Stimulated activated CD4-positive, alpha-beta T cell treated with anti-CD3 and anti-CD28 coated beads, Interleukin-4, amount 100 ng/mL, for 4 hours (primary cell): ENCODE data around the gene NPIPA7.
"Not testable (repeated sequence)": the region's sequence is repeated elsewhere in the genome, so short reads cannot be mapped to it uniquely, and the experiment has no call there.

Source experiments
- DNase-seq, 2 experiments: peaks; one replicate each; pipeline ENCODE4 v3.0.0-alpha.2; 2020

NPIPA7 gene

DNA sequence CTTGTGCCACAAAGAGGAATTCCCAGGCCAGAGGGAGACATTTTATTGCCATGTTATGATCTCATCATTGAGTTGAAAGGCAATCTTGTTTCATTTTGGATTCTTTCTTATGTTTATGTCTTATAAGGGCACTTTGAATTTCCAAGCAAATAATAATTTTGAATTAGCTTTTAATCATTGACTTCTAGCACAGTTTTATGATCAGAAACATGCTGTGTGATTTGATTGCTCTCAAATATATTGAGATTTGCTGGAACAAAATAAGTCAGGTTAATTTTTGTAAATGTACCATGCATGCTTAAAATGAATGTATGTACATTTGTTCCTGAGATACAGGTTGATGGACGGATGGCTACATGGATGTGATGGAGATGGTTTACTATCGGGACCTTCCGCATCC is at the start of gene NPIPA7:
TSS of gene NPIPA7 (plus strand) at position 301 of the 400 bp plus-strand sequence. CDS start 105 bp downstream, outside the sequence.
- not testable (repeated sequence) for DNase-seq

GRCh38 chr16:16331466-16331865 is 47.5 kb upstream of the NPIPA7 start:
- DNase-seq = not testable (repeated sequence)

GRCh38 chr16:16357556-16357955 is 21.4 kb upstream of the NPIPA7 start:
- DNase-seq = not testable (repeated sequence)

DNA sequence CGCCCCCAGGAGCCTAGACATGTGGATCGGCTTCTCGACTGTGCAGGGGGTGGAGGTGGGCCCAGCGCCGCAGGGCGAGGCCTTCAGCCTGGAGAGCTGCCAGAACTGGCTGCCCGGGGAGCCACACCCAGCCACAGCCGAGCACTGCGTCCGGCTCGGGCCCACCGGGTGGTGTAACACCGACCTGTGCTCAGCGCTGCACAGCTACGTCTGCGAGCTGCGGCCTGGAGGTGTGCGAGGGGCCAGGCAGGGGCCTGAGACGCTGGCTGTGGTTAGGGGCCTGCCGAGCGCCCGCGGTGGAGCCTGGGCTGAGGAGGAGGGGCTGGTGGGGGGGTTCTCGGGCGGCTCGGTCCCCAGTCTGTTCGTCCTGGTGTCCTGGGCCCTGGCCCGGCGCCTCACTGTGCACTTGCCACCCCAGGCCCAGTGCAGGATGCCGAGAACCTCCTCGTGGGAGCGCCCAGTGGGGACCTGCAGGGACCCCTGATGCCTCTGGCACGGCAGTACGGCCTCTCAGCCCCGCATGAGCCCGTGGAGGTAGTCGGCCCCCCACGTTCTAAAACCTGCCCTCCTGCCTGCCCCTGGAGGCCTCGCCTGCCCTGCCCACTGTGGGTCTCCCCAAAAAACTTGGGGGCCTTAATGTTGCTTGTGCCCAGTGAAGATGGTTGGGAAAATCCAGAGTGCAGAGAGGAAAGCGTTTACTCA is 20.2 kb upstream of the NPIPA7 start:
- not testable (repeated sequence) for DNase-seq

DNA sequence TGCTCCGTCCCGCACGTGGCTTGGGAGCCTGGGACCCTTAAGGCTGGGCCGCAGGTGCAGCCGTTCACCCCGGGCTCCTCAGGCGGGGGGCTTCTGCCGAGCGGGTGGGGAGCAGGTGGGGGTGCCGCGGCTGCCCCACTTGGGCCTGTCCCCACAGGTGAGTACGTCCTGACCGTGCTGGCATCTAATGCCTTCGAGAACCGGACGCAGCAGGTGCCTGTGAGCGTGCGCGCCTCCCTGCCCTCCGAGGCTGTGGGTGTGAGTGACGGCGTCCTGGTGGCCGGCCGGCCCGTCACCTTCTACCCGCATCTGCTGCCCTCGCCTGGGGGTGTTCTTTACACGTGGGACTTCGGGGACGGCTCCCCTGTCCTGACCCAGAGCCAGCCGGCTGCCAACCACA is 15.3 kb upstream of the NPIPA7 start:
- DNase-seq = not testable (repeated sequence)

DNA sequence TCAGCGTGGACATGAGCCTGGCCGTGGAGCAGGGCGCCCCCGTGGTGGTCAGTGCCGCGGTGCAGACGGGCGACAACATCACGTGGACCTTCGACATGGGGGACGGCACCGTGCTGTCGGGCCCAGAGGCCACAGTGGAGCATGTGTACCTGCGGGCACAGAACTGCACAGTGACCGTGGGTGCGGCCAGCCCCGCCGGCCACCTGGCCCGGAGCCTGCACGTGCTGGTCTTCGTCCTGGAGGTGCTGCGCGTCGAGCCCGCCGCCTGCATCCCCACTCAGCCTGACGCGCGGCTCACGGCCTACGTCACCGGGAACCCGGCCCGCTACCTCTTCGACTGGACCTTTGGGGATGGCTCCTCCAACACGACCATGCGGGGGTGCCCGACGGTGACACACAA is 14.8 kb upstream of the NPIPA7 start:
- DNase-seq = not testable (repeated sequence)

DNA sequence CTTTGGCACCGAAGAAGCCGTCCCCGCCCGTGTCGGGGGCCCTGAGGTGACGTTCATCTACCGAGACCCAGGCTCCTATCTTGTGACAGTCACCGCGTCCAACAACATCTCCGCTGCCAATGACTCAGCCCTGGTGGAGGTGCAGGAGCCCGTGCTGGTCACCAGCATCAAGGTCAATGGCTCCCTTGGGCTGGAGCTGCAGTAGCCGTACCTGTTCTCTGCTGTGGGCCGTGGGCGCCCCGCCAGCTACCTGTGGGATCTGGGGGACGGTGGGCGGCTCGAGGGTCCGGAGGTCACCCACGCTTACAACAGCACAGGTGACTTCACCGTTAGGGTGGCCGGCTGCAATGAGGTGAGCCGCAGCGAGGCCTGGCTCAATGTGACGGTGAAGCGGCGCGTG is 14.2 kb upstream of the NPIPA7 start:
- not testable (repeated sequence) for DNase-seq

GRCh38 chr16:16365319-16365718 is 13.6 kb upstream of the NPIPA7 start:
- not testable (repeated sequence) for DNase-seq

DNA sequence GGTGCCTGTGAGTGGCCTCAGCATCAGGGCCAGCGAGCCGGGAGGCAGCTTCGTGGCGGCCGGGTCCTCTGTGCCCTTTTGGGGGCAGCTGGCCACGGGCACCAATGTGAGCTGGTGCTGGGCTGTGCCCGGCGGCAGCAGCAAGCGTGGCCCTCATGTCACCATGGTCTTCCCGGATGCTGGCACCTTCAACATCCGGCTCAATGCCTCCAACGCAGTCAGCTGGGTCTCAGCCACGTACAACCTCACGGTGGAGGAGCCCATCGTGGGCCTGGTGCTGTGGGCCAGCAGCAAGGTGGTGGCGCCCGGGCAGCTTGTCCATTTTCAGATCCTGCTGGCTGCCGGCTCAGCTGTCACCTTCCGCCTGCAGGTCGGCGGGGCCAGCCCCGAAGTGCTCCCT is 13.1 kb upstream of the NPIPA7 start:
- DNase-seq = not testable (repeated sequence)

GRCh38 chr16:16366552-16367284 is 12.2 kb upstream of the NPIPA7 start:
- not testable (repeated sequence) for DNase-seq

DNA sequence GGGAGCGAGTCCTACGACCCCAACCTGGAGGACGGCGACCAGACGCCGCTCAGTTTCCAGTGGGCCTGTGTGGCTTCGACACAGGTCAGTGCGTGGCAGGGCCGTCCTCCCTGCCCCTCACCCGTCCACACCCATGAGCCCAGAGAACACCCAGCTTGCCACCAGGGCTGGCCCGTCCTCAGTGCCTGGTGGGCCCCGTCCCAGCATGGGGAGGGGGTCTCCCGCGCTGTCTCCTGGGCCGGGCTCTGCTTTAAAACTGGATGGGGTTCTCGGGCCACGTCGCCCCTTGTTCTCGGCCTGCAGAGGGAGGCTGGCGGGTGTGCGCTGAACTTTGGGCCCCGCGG is 11.7 kb upstream of the NPIPA7 start:
- DNase-seq = not testable (repeated sequence)

- not testable (repeated sequence) for DNase-seq
Measured at GRCh38 chr16:16369081-16369856, 9.7 kb upstream of the NPIPA7 start.

DNA sequence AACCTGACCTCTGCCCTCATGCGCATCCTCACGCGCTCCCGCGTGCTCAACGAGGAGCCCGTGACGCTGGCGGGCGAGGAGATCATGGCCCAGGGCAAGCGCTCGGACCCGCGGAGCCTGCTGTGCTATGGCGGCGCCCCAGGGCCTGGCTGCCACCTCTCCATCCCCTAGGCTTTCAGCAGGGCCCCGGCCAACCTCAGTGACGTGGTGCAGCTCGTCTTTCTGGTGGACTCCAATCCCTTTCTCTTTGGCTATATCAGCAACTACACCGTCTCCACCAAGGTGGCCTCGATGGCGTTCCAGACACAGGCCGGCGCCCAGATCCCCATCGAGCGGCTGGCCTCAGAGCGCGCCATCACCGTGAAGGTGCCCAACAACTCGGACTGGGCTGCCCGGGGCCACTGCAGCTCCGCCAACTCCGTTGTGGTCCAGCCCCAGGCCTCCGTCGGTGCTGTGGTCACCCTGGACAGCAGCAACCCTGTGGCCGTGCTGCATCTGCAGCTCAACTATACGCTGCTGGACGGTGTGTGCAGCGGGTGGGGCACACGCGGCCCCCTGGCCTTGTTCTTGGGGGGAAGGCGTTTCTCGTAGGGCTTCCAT is 7.7 kb upstream of the NPIPA7 start:
- not testable (repeated sequence) for DNase-seq

GRCh38 chr16:16374192-16374591 is 4.7 kb upstream of the NPIPA7 start:
- not testable (repeated sequence) for DNase-seq

- DNase-seq = not testable (repeated sequence)
Measured at GRCh38 chr16:16399685-16400084, 20.7 kb downstream of the NPIPA7 start.

GRCh38 chr16:16402333-16402732 is 23.4 kb downstream of the NPIPA7 start:
- not testable (repeated sequence) for DNase-seq

- not testable (repeated sequence) for DNase-seq
Measured at GRCh38 chr16:16404283-16404682, 25.3 kb downstream of the NPIPA7 start.

GRCh38 chr16:16405421-16405820 is 26.5 kb downstream of the NPIPA7 start:
- DNase-seq = not testable (repeated sequence)

DNA sequence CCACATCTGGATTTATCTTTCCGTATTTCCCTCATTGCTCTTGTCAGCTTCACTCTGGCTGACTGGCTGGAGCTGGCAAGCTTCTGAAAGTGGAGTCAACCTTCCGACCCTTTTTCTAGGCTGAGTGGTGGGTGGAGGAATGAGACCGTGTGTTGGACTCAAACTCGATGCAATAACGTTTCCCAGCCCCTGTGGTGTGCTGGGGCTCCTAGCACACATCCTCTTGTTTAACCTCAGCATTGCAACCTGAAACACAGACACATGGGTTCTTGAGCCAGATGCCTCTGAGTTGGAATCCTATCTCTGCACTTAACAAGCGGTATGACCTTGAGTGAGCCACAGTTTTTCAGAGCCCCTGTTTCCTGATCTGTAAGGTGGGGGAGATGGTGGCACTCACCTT is 29.5 kb downstream of the NPIPA7 start:
- not testable (repeated sequence) for DNase-seq

DNA sequence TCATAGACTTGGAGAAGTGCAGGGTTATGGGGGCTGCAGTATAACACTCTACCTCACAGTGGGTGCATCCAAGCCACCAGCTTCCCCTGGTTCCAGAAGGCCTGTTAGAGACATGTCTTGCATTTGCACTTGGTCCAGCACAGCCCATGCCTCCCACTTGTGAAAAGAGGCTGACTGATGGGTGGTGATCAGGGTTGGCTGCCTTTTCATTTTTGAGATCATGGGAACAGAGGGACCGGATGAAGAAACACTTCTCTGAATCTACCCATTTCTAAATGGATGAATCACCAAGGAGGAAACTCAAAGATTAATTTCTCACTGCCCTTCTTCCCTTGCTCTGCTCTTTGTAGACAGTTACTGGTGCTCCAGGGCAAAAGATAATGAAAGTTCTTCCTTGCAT is 34.8 kb downstream of the NPIPA7 start:
- DNase-seq = not testable (repeated sequence)

DNA sequence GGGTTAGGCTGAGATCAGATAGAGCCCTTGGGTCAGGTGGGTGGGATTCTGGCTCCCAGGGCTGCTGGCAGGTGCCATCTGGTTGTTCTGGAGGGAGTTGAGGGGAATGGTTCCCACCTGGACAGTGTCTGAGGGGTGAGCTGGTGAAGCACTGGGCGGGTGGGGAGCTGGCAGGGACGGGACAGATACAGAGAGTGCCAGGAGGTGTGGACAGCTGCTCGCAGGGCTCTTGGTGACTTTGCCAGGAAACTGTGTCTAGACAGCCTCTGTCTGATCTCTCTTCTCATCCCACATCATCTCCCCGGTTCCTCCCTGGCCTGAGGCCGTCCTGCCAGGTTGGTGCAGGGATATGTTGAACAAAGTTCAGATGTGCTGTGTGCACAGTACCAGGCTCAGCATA is 38.1 kb downstream of the NPIPA7 start:
- not testable (repeated sequence) for DNase-seq

DNA sequence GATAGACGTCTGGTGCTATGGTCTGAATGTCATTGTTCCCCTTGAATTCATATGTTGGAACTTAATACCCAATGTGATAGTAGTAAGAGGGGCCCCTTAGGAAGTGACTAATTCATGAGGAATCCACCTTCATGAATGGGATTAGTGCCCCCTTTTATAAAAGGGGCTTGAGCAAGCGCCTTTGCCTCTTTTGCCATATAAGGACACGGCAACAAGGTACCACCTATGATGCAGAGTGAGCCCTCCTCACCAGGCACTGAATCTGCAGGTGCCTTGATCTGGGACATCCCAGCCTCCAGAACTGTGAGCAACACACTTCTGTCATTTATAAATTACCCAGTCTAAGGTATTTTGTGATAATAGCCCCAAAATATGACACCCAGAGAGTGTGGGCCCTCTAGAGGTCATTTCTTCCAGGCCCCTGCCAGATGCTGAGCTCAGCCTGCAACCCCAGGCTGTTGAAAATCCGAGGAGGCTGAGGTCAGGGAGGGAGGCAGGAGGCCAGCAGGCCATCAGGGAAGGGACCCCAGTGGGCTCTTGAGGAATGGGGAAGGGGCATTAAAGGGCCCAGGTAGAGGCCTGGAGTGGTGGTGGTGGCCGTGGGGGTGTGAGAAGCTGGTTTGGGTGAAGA is 39.1 kb downstream of the NPIPA7 start:
- not testable (repeated sequence) for DNase-seq
